NCI-H446 (cell line): ENCODE results near the gene SFMBT2.

Experiments used
- DNase-seq, 2 experiments: peaks; one replicate each; lab custom pipeline; 2025; lab: John Stamatoyannopoulos, UW

Gene SFMBT2

GRCh38 chr10:7298495-7298894 is 112.3 kb downstream of the SFMBT2 start:
- DNase-seq, result no peak

GRCh38 chr10:7297094-7297493 is 113.7 kb downstream of the SFMBT2 start:
- no peak for DNase-seq

- no peak for DNase-seq
These were observed 114.2 kb downstream of the SFMBT2 start for GRCh38 chr10:7296648-7297047.

GRCh38 chr10:7296076-7296475 is 114.8 kb downstream of the SFMBT2 start:
- no peak for DNase-seq

GRCh38 chr10:7293378-7293920 is 117.4 kb downstream of the SFMBT2 start:
- no peak for DNase-seq

GRCh38 chr10:7291487-7292270 is 119.2 kb downstream of the SFMBT2 start:
- no peak for DNase-seq

GRCh38 chr10:7288060-7288690 is 122.7 kb downstream of the SFMBT2 start:
- DNase-seq, result no peak

GRCh38 chr10:7287377-7287776 is 123.5 kb downstream of the SFMBT2 start:
- DNase-seq, result no peak

GRCh38 chr10:7285522-7286322 is 125.1 kb downstream of the SFMBT2 start:
- DNase-seq, result no peak

- no peak for DNase-seq
These were observed 127.6 kb downstream of the SFMBT2 start for GRCh38 chr10:7283246-7283645.

GRCh38 chr10:7282457-7282856 is 128.4 kb downstream of the SFMBT2 start:
- DNase-seq, result no peak

GRCh38 chr10:7281429-7281828 is 129.4 kb downstream of the SFMBT2 start:
- DNase-seq, result no peak

GRCh38 chr10:7279303-7279702 is 131.5 kb downstream of the SFMBT2 start:
- DNase-seq, result no peak

- no peak for DNase-seq
These were observed 133.0 kb downstream of the SFMBT2 start for GRCh38 chr10:7277867-7278266.

- DNase-seq, result no peak
These were observed 133.4 kb downstream of the SFMBT2 start for GRCh38 chr10:7277432-7277831.

- DNase-seq, result no peak
These were observed 134.9 kb downstream of the SFMBT2 start for GRCh38 chr10:7275761-7276440.

- DNase-seq, result no peak
These were observed 136.5 kb downstream of the SFMBT2 start for GRCh38 chr10:7274293-7274692.

- no peak for DNase-seq
These were observed 138.8 kb downstream of the SFMBT2 start for GRCh38 chr10:7272008-7272407.

- no peak for DNase-seq
These were observed 140.8 kb downstream of the SFMBT2 start for GRCh38 chr10:7269988-7270387.

GRCh38 chr10:7267142-7267541 is 143.7 kb downstream of the SFMBT2 start:
- no peak for DNase-seq

GRCh38 chr10:7265396-7266123 is 145.3 kb downstream of the SFMBT2 start:
- DNase-seq, result no peak
